HG02970 (cell line): ENCODE data around the gene LCE4A.

Experiments
- ATAC-seq: cut with Tn5 transposase; IDR thresholded peaks from one replicate; pipeline ENCODE4 v1.9.1; 2021; ENCODE audit warnings: mild to moderate bottlenecking, moderate library complexity, moderate number of reproducible peaks; ENCODE audit not compliant: unreplicated experiment, low FRiP score

LCE4A gene

GRCh38 chr1:152745289-152745704 is 37.3 kb downstream of the LCE4A start:
- ATAC-seq: no peak

GRCh38 chr1:152745765-152746444 is 37.9 kb downstream of the LCE4A start:
- no peak for ATAC-seq

GRCh38 chr1:152747831-152748230 is 39.9 kb downstream of the LCE4A start:
- no peak for ATAC-seq

- no peak for ATAC-seq
Measured at GRCh38 chr1:152752225-152752624, 44.3 kb downstream of the LCE4A start.

GRCh38 chr1:152753586-152753985 is 45.6 kb downstream of the LCE4A start:
- ATAC-seq: no peak

- ATAC-seq: no peak
Measured at GRCh38 chr1:152756872-152757271, 48.9 kb downstream of the LCE4A start.

- ATAC-seq: no peak
Measured at GRCh38 chr1:152757747-152758146, 49.8 kb downstream of the LCE4A start, which contains the start of gene KPRP. KPRP (plus strand) TSS chr1:152758025; CDS start chr1:152759589, 1,564 bp downstream.

GRCh38 chr1:152758636-152759035 is 50.7 kb downstream of the LCE4A start:
- no peak for ATAC-seq
